K562 (cell line): ENCODE results near the gene STXBP6. TPM values are rescaled to one million over a fixed set of nuclear protein-coding genes. Genes with fewer than 3 reads are reported as not detected.

Experiments used
- ATAC-seq: fragments of 200-7000 bp; cut with Tn5 transposase; 3 replicates; pipeline ENCODE4 v1.9.1; 2020; ENCODE audit warnings: moderate library complexity
- BruUV-seq: library from RNA; stranded (reverse); fragments of 400-500 nt; replicated peaks from 2 replicates; lab custom pipeline; 2021; lab: Mats Ljungman, UMichigan
- CTCF ChIA-PET: fragments of 300-600 bp; formaldehyde crosslinking; extraction: SDS; loops from one replicate; lab custom pipeline; 2021; ENCODE audit warnings: low intra/inter-chr PET ratio; lab: Yijun Ruan, JAX
- POLR2A ChIA-PET: fragments of 300-600, 350-650 bp; sonication (Branson Sonifier 250); formaldehyde crosslinking; extraction: SDS; loops from one replicate; lab custom pipeline; 2021; ENCODE audit warnings: antibody characterized with exemption, inconsistent platforms; lab: Yijun Ruan, JAX
- DNase-seq, 4 experiments: peaks; one replicate each; pipeline versions ENCODE4 v3.0.0 to v3.0.0-alpha.2; 2011 to 2018; ENCODE audit warnings: low spot score in 3 of 4, mixed read lengths in 3 of 4; ENCODE audit errors: extremely low read depth in 1 of 4
- FAIRE-seq: peaks from 2 replicates; lab custom pipeline; 2011; peaks lifted over from hg19 to GRCh38; lab: Jason Lieb, UNC
- H2AFZ ChIP-seq: 2 replicates; pipeline ENCODE4 v1.6.0; 2011; ENCODE audit warnings: low read depth, low read length, control low read depth, inconsistent platforms
- H3K27ac ChIP-seq: fragments of 200-600 bp; 3 replicates; pipeline ENCODE4 v1.8.0; 2011; ENCODE audit warnings: low read depth, mild to moderate bottlenecking, control low read depth, inconsistent platforms, low read length, moderate library complexity, mixed read lengths; ENCODE audit errors: extremely low read depth
- H3K27me3 ChIP-seq, 2 experiments: fragments of 300-600 bp in 1 of 2; 2 replicates in 1 of 2; 3 replicates in 1 of 2; pipeline versions ENCODE4 v1.6.0 to v1.8.0; 2011; ENCODE audit warnings: inconsistent platforms in 2 of 2, low read length in 2 of 2, mild to moderate bottlenecking in 1 of 2, mixed read lengths in 1 of 2, moderate library complexity in 1 of 2; ENCODE audit not compliant: control insufficient read depth in 2 of 2, insufficient read depth in 2 of 2
- H3K36me3 ChIP-seq: fragments of 300-600 bp; 3 replicates; pipeline ENCODE4 v1.8.0; 2011; ENCODE audit warnings: mild to moderate bottlenecking, low read length, inconsistent platforms; ENCODE audit not compliant: control insufficient read depth, insufficient read depth
- H3K4me1 ChIP-seq, 2 experiments: fragments of 200-600 bp in 1 of 2; replicated peaks in 1 of 2; 2 replicates in 1 of 2; 3 replicates in 1 of 2; pipeline versions ENCODE4 v1.5.1 to v1.8.0; 2011; ENCODE audit warnings: inconsistent platforms in 2 of 2, low read length in 2 of 2, mild to moderate bottlenecking in 1 of 2, mixed read lengths in 1 of 2, moderate library complexity in 1 of 2; ENCODE audit not compliant: control insufficient read depth in 2 of 2, insufficient read depth in 2 of 2
- H3K4me2 ChIP-seq: 2 replicates; pipeline ENCODE4 v1.6.1; 2011; ENCODE audit warnings: low read length, control low read depth, inconsistent platforms, mixed read lengths; ENCODE audit not compliant: insufficient read depth
- H3K4me3 ChIP-seq: fragments of 200-600 bp; sonication (generic), shearing (Covaris generic); 2 replicates; pipeline ENCODE4 v1.5.1; 2016; ENCODE audit warnings: control low read depth, inconsistent platforms
- H3K79me2 ChIP-seq: fragments of 200-600 bp; 3 replicates; pipeline ENCODE4 v1.8.0; 2011; ENCODE audit warnings: low read length, inconsistent platforms; ENCODE audit not compliant: control insufficient read depth, insufficient read depth
- H3K9ac ChIP-seq, 2 experiments: 2 replicates each; pipeline versions ENCODE4 v1.6.0 to v1.6.1; 2011; ENCODE audit warnings: low read depth in 2 of 2, low read length in 2 of 2, control low read depth in 1 of 2, inconsistent platforms in 1 of 2, mild to moderate bottlenecking in 1 of 2, mixed read lengths in 1 of 2; ENCODE audit not compliant: insufficient read depth in 1 of 2
- H3K9me1 ChIP-seq: one replicate; pipeline ENCODE4 v1.6.0; 2011; ENCODE audit warnings: inconsistent platforms, mild to moderate bottlenecking, low read length, moderate library complexity; ENCODE audit not compliant: control insufficient read depth, insufficient read depth
- H3K9me3 ChIP-seq: replicated peaks from 2 replicates; pipeline ENCODE4 v1.5.1; 2011; ENCODE audit warnings: low read depth, low read length, inconsistent platforms; ENCODE audit not compliant: control insufficient read depth, insufficient read depth
- H4K20me1 ChIP-seq: replicated peaks from 2 replicates; pipeline ENCODE4 v1.6.1; 2011; ENCODE audit warnings: low read length, inconsistent platforms, mixed read lengths; ENCODE audit not compliant: control insufficient read depth, insufficient read depth
- ARID3B ChIP-seq: fragments of 250-450 bp; sonication (Bioruptor Pico); IDR thresholded peaks from 2 replicates; pipeline ENCODE4 v1.4.0; 2020; ENCODE audit warnings: borderline replicate concordance
- ELF4 ChIP-seq: fragments of 450-650 bp; formaldehyde crosslinking; IDR thresholded peaks from 2 replicates; pipeline ENCODE4 v1.4.0; 2022; ENCODE audit warnings: missing genetic modification characterization
- ETV6 ChIP-seq, 3 experiments: fragments of 150-350 bp in 1 of 3; sonication (generic) in 1 of 3; formaldehyde crosslinking in 1 of 3; IDR thresholded peaks; 2 replicates each; pipeline versions ENCODE4 v1.6.1 to v1.8.0; 2014 to 2022; ENCODE audit warnings: borderline replicate concordance in 2 of 3, low read depth in 2 of 3, antibody characterized with exemption in 1 of 3, low read length in 1 of 3, mild to moderate bottlenecking in 1 of 3, missing genetic modification reagents in 1 of 3
- FOXP1 ChIP-seq: sonication (generic); formaldehyde crosslinking; IDR thresholded peaks from 2 replicates; pipeline ENCODE4 v1.8.0; 2022; ENCODE audit warnings: mild to moderate bottlenecking, missing genetic modification reagents
- GMEB1 ChIP-seq: fragments of 250-450 bp; sonication (Bioruptor Pico); IDR thresholded peaks from 2 replicates; pipeline ENCODE4 v1.4.0; 2020; ENCODE audit warnings: mild to moderate bottlenecking
- NFIX ChIP-seq: fragments of 250-450 bp; sonication (Bioruptor Pico); IDR thresholded peaks from 2 replicates; pipeline ENCODE4 v1.4.0; 2020; ENCODE audit warnings: low read depth, mild to moderate bottlenecking, moderate library complexity
- PKNOX1 ChIP-seq: fragments of 450-650 bp; IDR thresholded peaks from 2 replicates; pipeline ENCODE4 v1.6.1; 2016
- RNF2 ChIP-seq: sonication (generic); IDR thresholded peaks from 2 replicates; pipeline ENCODE4 v1.6.1; 2016
- SMARCA4 ChIP-seq: fragments of 450-650 bp; IDR thresholded peaks from 2 replicates; pipeline ENCODE4 v1.6.1; 2016
- SNAPC5 ChIP-seq: fragments of 250-450 bp; sonication (Bioruptor Pico); IDR thresholded peaks from 2 replicates; pipeline ENCODE4 v1.8.0; 2021; ENCODE audit warnings: moderate library complexity, mild to moderate bottlenecking, inconsistent platforms
- ZNF184 ChIP-seq: sonication (generic); formaldehyde crosslinking; IDR thresholded peaks from 2 replicates; pipeline ENCODE4 v1.5.0; 2020; ENCODE audit warnings: missing genetic modification reagents
- ZNF253 ChIP-seq: fragments of 250-450 bp; sonication (Bioruptor Pico); conservative IDR thresholded peaks from 2 replicates; pipeline ENCODE4 v1.6.1; 2021; ENCODE audit warnings: mild to moderate bottlenecking
- ZNF766 ChIP-seq: fragments of 200-800 bp; sonication (Bioruptor generic); conservative IDR thresholded peaks from 2 replicates; pipeline ENCODE4 v1.6.1; 2016; ENCODE audit warnings: missing genetic modification characterization, missing compliant biosample characterization
- WGBS: fragments of 100-300 bp; shearing (Covaris generic); methylation state at CpG from one replicate; pipeline ENCODE4 v1.1.6; 2016; ENCODE audit warnings: low coverage, mixed read lengths; ENCODE audit not compliant: insufficient coverage; ENCODE audit errors: missing lambda C conversion rate; 5-methylcytosine and 5-hydroxymethylcytosine counted together
- in situ Hi-C: fragments of 300-500 bp; cut with MboI; formaldehyde crosslinking; loops from 4 replicates; pipeline ENCODE4 v1.15.0; 2018; ENCODE audit warnings: inconsistent platforms, mixed read lengths
- intact Hi-C: fragments of 100-400 bp; cut with micrococcal nuclease; formaldehyde crosslinking; loops from 2 replicates; pipeline ENCODE4 v1.14.2; 2022
- polyA plus RNA-seq, 8 experiments: library from polyadenylated mRNA; depleted of rRNA in 4 of 8; stranded (reverse) in 5 of 8; unstranded in 3 of 8; fragments of >200 nt; fragmentation: Nextera tagmentation in 2 of 8; fragmentation: Illumina TruSeq in 1 of 8; extraction: Ambion mirVana in 2 of 8; extraction: Trizol in 1 of 8; gene quantifications; 2 replicates each; pipeline versions ENCODE4 v1.2.1 to v1.2.3, GENCODE V29; 2011 to 2014; ENCODE audit warnings: inconsistent platforms in 1 of 8, missing spikeins in 1 of 8
- total RNA-seq, 7 experiments: library from RNA; depleted of rRNA in 6 of 7; stranded (reverse); fragments of >200 nt in 6 of 7; fragmentation: Illumina TruSeq in 2 of 7; extraction: Trizol in 2 of 7; gene quantifications; 2 replicates each; pipeline versions ENCODE4 v1.2.1 to v1.2.3, GENCODE V29; 2011 to 2021; ENCODE audit warnings: low replicate concordance in 1 of 7

The STXBP6 gene
- total and polyA plus RNA-seq, 9 of the 15 experiments (the other 6 are each of a cell fraction or from before 2014, with no cell fraction given) = 0.27 to 0.89 (median 0.59) TPM

GRCh38 chr14:24859559-24859958, 190.4 kb downstream of the STXBP6 start:
- no peaks in the 10 kb centered on the region for H3K4me1 ChIP-seq
- ATAC-seq (no peak), FAIRE-seq (no peak), DNase-seq (no peak)
- no peak for TF ChIP-seq FOXP1 (CRISPR knock-in tag)
- no peak for TF ChIP-seq RNF2
- no peak for TF ChIP-seq ZNF253 (CRISPR knock-in tag)
- TF ChIP-seq SMARCA4 = no peak
- TF ChIP-seq ELF4 (CRISPR knock-in tag) = no peak
- ChIA-PET POLR2A (no interaction called here), CTCF (no interaction called here)
- H2AFZ ChIP-seq = no peak overlapping the region
- H3K9ac ChIP-seq = no peak overlapping the region
- no peaks in the 10 kb centered on the region for H3K79me2 ChIP-seq
- H3K36me3 ChIP-seq = no peaks in the 10 kb centered on the region
- no peaks in the 10 kb centered on the region for H4K20me1 ChIP-seq
- no peaks in the 10 kb centered on the region for H3K9me3 ChIP-seq
- no peak overlapping the region for H3K4me3 ChIP-seq
- no peaks in the 10 kb centered on the region for H3K27me3 ChIP-seq
- no peak overlapping the region for H3K27ac ChIP-seq
- H3K4me2 ChIP-seq = no peak overlapping the region
- no TSS peak for BruUV-seq
- in situ Hi-C loops (no loop called here), intact Hi-C loops (no loop called here)
- WGBS = 0% methylated on average over 4 of the region's 5 CpGs
- H3K9me1 ChIP-seq = no peaks in the 10 kb centered on the region

- H3K9me1 ChIP-seq = no peaks in the 10 kb centered on the region
- WGBS = 0% methylated on average over 4 of the region's 4 CpGs
- H3K27ac ChIP-seq = no peak overlapping the region
- H3K4me1 ChIP-seq = no peaks in the 10 kb centered on the region
- DNase-seq (no peak), FAIRE-seq (no peak), ATAC-seq (no peak)
- H3K4me3 ChIP-seq = no peak overlapping the region
- no TSS peak for BruUV-seq
- no peaks in the 10 kb centered on the region for H3K27me3 ChIP-seq
- CTCF ChIA-PET = no interaction called here
- no peak overlapping the region for H3K4me2 ChIP-seq
- POLR2A ChIA-PET = no interaction called here
- no peaks in the 10 kb centered on the region for H4K20me1 ChIP-seq
- no peaks in the 10 kb centered on the region for H3K9me3 ChIP-seq
- H3K36me3 ChIP-seq = no peaks in the 10 kb centered on the region
- H3K79me2 ChIP-seq = no peaks in the 10 kb centered on the region
- H2AFZ ChIP-seq = no peak overlapping the region
- intact Hi-C loops (no loop called here), in situ Hi-C loops (no loop called here)
- H3K9ac ChIP-seq = no peak overlapping the region
- TF ChIP-seq PKNOX1 (no peak), ZNF766 (CRISPR knock-in tag) (no peak), NFIX (no peak), ETV6 (IDR thresholded peaks at IDR 0.05; ENCODE audit: borderline replicate concordance in 1 of 2, low read depth in 2 of 2, low read length in 1 of 2) (no peak), ETV6 (CRISPR knock-in tag; IDR thresholded peaks at IDR 0.05; ENCODE audit: borderline replicate concordance) (no peak), SNAPC5 (CRISPR knock-in tag) (no peak), ARID3B (CRISPR knock-in tag) (no peak), ZNF184 (CRISPR knock-in tag) (no peak), GMEB1 (CRISPR knock-in tag) (no peak)
Observed at GRCh38 chr14:24858684-24859083, 191.3 kb downstream of the STXBP6 start.
